Measurements from ENCODE around the gene CRYBA4.
A peak's percentile ranks its signal among the peaks of the same experiment; 100 is the strongest.

Gene CRYBA4

GRCh38 chr22:26621663-26622062, at the start of gene CRYBA4:
Gene CRYBA4, plus strand, starts transcription at chr22:26621963. Its CDS starts 634 bp downstream, at chr22:26622597.
- no peak for DNase-seq

GRCh38 chr22:26573026-26573662, 48.6 kb upstream of the CRYBA4 start:
- no peak for DNase-seq

- no peak for DNase-seq
Observed at GRCh38 chr22:26574001-26574723, 47.6 kb upstream of the CRYBA4 start.

GRCh38 chr22:26576026-26576680, 45.6 kb upstream of the CRYBA4 start:
- no peak for DNase-seq

GRCh38 chr22:26577081-26577480, 44.7 kb upstream of the CRYBA4 start:
- no peak for DNase-seq

- no peak for DNase-seq
Observed at GRCh38 chr22:26579331-26579886, 42.4 kb upstream of the CRYBA4 start.

GRCh38 chr22:26580240-26580962, 41.4 kb upstream of the CRYBA4 start:
- DNase-seq = no peak

- no peak for DNase-seq
Observed at GRCh38 chr22:26581026-26581425, 40.7 kb upstream of the CRYBA4 start.

- no peak for DNase-seq
Observed at GRCh38 chr22:26581633-26582168, 40.1 kb upstream of the CRYBA4 start.

GRCh38 chr22:26584010-26584409, 37.8 kb upstream of the CRYBA4 start:
- no peak for DNase-seq

- DNase-seq = no peak
Observed at GRCh38 chr22:26585104-26585790, 36.5 kb upstream of the CRYBA4 start.

GRCh38 chr22:26586556-26587325, 35.0 kb upstream of the CRYBA4 start:
- DNase-seq = no peak

GRCh38 chr22:26587991-26588613, 33.7 kb upstream of the CRYBA4 start:
- DNase-seq = no peak

GRCh38 chr22:26588729-26589366, 32.9 kb upstream of the CRYBA4 start:
- no peak for DNase-seq

GRCh38 chr22:26589367-26589844, 32.4 kb upstream of the CRYBA4 start:
- no peak for DNase-seq

GRCh38 chr22:26589845-26590736, 31.7 kb upstream of the CRYBA4 start, which contains the start of gene TPST2:
Gene TPST2, minus strand, starts transcription at chr22:26590132. Its CDS starts 48,502 bp downstream, at chr22:26541630.
- peak; percentile 58 for DNase-seq

- no peak for DNase-seq
Observed at GRCh38 chr22:26592421-26592891, 29.3 kb upstream of the CRYBA4 start.

- DNase-seq = no peak
Observed at GRCh38 chr22:26593763-26594162, 28.0 kb upstream of the CRYBA4 start.

- no peak for DNase-seq
Observed at GRCh38 chr22:26597026-26597425, 24.7 kb upstream of the CRYBA4 start.

Measured in NCI-H1092 treated with DMSO at 0.1 percent for 48 hours (cell line).